ENCODE data around the gene HIVEP3.
"Not testable (repeated sequence)": the region's sequence is repeated elsewhere in the genome, so short reads cannot be mapped to it uniquely, and the experiment has no call there.

Gene HIVEP3

DNA sequence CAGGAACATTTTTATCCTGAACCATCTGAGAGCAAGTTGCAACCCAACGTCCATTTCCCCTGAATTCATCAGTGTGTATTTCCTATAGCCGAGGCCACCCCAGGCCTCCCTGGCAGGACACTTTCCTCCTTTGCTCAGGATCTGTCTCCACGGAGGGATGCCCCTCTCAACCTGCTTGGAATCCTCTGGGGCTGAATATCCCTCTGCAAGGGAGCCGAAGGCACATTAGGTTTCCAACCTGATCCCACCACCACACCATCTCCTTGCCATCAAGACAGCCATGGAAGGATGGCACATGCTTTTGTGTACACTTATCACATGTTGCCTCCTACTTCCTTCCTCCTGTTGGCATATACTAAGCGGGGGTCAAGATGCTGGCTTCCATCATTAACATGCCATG is 359.4 kb downstream of the HIVEP3 start:
- no peak overlapping the region for H3K9ac ChIP-seq (ENCODE audit: low read length)
- H3K36me3 ChIP-seq (ENCODE audit: insufficient read depth, low read length): 0 out of 2 replicates have a peak, but pooled peaks cover 13% of the 10 kb centered on the region
- H3K9me3 ChIP-seq (ENCODE audit: low read length): peaks cover 9% of the 10 kb centered on the region
- H3K9me2 ChIP-seq (ENCODE audit: low read depth, low read length): no peaks in the 10 kb centered on the region
- H2AFZ ChIP-seq (ENCODE audit: low read length): no peak overlapping the region
- H4K20me1 ChIP-seq (ENCODE audit: insufficient read depth, low read length): no peaks in the 10 kb centered on the region
- no peak overlapping the region for H3K4me3 ChIP-seq (ENCODE audit: low read depth, low read length, poor library complexity, severe bottlenecking)
- no peaks in the 10 kb centered on the region for H3F3A ChIP-seq (ENCODE audit: insufficient read depth, low read length)
- TF ChIP-seq EZH2 (IDR thresholded peaks at IDR 0.05; ENCODE audit: borderline replicate concordance, low read length): no peak
- TF ChIP-seq, protein P1, sequence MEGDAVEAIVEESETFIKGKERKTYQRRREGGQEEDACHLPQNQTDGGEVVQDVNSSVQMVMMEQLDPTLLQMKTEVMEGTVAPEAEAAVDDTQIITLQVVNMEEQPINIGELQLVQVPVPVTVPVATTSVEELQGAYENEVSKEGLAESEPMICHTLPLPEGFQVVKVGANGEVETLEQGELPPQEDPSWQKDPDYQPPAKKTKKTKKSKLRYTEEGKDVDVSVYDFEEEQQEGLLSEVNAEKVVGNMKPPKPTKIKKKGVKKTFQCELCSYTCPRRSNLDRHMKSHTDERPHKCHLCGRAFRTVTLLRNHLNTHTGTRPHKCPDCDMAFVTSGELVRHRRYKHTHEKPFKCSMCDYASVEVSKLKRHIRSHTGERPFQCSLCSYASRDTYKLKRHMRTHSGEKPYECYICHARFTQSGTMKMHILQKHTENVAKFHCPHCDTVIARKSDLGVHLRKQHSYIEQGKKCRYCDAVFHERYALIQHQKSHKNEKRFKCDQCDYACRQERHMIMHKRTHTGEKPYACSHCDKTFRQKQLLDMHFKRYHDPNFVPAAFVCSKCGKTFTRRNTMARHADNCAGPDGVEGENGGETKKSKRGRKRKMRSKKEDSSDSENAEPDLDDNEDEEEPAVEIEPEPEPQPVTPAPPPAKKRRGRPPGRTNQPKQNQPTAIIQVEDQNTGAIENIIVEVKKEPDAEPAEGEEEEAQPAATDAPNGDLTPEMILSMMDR (IDR thresholded peaks at IDR 0.05; ENCODE audit: low read length): no peak
- no peaks in the 10 kb centered on the region for H3K4me1 ChIP-seq (ENCODE audit: insufficient read depth, low read length, severe bottlenecking)
- H3K27me3 ChIP-seq (ENCODE audit: insufficient read depth, low read length): no peaks in the 10 kb centered on the region
- H3K4me2 ChIP-seq (ENCODE audit: low read length): no peak overlapping the region
- H3K27ac ChIP-seq (ENCODE audit: low read depth, low read length, poor library complexity, severe bottlenecking): no peak overlapping the region
- no peaks in the 10 kb centered on the region for H3K79me2 ChIP-seq (ENCODE audit: insufficient read depth, low read length)

DNA sequence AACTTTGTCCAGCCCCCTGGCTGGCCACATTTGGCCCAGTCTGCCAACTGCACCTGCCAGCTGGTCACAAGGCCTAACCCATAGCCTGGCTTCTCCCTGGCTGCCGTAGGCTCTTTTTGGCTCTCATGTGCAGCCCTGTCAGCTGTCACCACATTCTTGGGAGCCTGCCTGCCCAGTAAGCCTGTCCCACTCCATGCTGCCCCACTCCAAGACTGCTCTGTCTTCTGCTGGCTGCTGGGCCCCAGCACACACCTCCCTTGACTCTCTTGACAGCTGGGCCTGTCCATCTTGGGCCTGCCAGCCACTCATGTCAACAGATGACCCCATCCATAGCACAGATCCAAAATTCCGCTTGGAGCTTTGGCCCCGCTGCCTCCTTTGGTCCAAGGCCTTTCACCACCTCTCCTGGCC is 360.0 kb downstream of the HIVEP3 start:
- TF ChIP-seq, protein P1 (IDR thresholded peaks at IDR 0.05; ENCODE audit: low read length): no peak
- no peak for TF ChIP-seq EZH2 (IDR thresholded peaks at IDR 0.05; ENCODE audit: borderline replicate concordance, low read length)
- no peaks in the 10 kb centered on the region for H3K79me2 ChIP-seq (ENCODE audit: insufficient read depth, low read length)
- no peak overlapping the region for H3K9ac ChIP-seq (ENCODE audit: low read length)
- no peaks in the 10 kb centered on the region for H3K4me1 ChIP-seq (ENCODE audit: insufficient read depth, low read length, severe bottlenecking)
- H3K4me3 ChIP-seq (ENCODE audit: low read depth, low read length, poor library complexity, severe bottlenecking): no peak overlapping the region
- H3K36me3 ChIP-seq (ENCODE audit: insufficient read depth, low read length): 0 out of 2 replicates have a peak, but pooled peaks cover 13% of the 10 kb centered on the region
- no peak overlapping the region for H2AFZ ChIP-seq (ENCODE audit: low read length)
- H3K4me2 ChIP-seq (ENCODE audit: low read length): no peak overlapping the region
- H3F3A ChIP-seq (ENCODE audit: insufficient read depth, low read length): no peaks in the 10 kb centered on the region
- no peaks in the 10 kb centered on the region for H4K20me1 ChIP-seq (ENCODE audit: insufficient read depth, low read length)
- no peaks in the 10 kb centered on the region for H3K27me3 ChIP-seq (ENCODE audit: insufficient read depth, low read length)
- H3K27ac ChIP-seq (ENCODE audit: low read depth, low read length, poor library complexity, severe bottlenecking): no peak overlapping the region
- H3K9me2 ChIP-seq (ENCODE audit: low read depth, low read length): no peaks in the 10 kb centered on the region
- H3K9me3 ChIP-seq (ENCODE audit: low read length): peaks cover 9% of the 10 kb centered on the region

DNA sequence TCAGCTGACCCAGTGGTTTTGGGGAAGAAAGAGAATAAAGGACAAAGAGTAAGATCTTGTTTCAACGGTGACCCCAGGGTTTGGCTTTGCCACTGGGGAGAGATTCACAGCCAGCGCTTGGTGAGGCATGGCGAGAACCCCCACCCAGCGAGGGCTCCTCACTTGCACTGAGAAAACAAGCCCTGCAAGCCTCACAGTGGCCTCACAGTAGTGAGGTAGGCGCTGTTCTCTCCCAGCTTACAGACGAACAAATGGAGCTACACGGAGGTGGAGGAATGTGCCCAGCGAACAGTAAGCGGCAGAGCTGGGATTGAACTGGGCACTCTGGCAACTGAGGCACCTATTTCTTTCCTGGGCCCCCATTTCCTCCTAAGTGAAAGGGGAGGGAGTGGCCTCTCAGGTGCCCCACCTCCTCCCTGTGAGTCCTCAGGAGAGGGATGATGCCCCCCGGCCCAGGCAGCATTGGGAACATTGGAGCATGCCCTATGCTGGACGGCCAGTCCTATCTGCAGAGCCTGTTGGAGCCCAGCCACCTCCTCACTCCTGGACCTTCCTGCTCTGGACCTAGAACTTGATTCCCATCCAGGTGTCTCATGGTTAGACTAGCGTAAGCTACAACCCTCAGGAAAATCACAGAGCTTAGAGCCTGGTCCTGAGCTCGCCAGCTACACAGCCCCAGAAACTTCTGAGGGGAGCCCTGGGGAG is 360.8 kb downstream of the HIVEP3 start:
- H3K4me2 ChIP-seq (ENCODE audit: low read length): no peak overlapping the region
- H3K27me3 ChIP-seq (ENCODE audit: insufficient read depth, low read length): no peaks in the 10 kb centered on the region
- TF ChIP-seq EZH2 (IDR thresholded peaks at IDR 0.05; ENCODE audit: borderline replicate concordance, low read length): no peak
- TF ChIP-seq, protein P1 (IDR thresholded peaks at IDR 0.05; ENCODE audit: low read length): no peak
- H4K20me1 ChIP-seq (ENCODE audit: insufficient read depth, low read length): no peaks in the 10 kb centered on the region
- H3F3A ChIP-seq (ENCODE audit: insufficient read depth, low read length): no peaks in the 10 kb centered on the region
- no peaks in the 10 kb centered on the region for H3K9me2 ChIP-seq (ENCODE audit: low read depth, low read length)
- H3K4me3 ChIP-seq (ENCODE audit: low read depth, low read length, poor library complexity, severe bottlenecking): no peak overlapping the region
- no peak overlapping the region for H2AFZ ChIP-seq (ENCODE audit: low read length)
- H3K4me1 ChIP-seq (ENCODE audit: insufficient read depth, low read length, severe bottlenecking): no peaks in the 10 kb centered on the region
- peaks cover 9% of the 10 kb centered on the region for H3K9me3 ChIP-seq (ENCODE audit: low read length)
- 0 out of 2 replicates have a peak, but pooled peaks cover 13% of the 10 kb centered on the region for H3K36me3 ChIP-seq (ENCODE audit: insufficient read depth, low read length)
- H3K79me2 ChIP-seq (ENCODE audit: insufficient read depth, low read length): no peaks in the 10 kb centered on the region
- H3K27ac ChIP-seq (ENCODE audit: low read depth, low read length, poor library complexity, severe bottlenecking): no peak overlapping the region
- H3K9ac ChIP-seq (ENCODE audit: low read length): no peak overlapping the region

DNA sequence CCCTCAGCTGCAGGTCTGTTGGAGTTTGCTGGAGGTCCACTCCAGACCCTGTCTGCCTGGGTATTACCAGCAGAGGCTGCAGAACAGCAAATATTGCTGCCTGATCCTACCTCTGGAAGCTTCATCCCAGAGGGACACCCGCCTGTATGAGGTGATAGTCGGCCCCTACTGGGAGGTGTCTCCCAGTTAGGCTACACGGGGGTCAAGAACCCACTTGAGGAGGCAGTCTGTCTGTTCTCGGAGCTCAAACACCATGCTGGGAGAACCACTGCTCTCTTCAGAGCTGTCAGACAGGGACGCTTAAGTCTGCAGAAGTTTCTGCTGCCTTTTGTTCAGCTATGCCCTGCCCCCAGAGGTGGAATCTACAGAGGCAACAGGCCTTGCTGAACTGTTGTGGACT is 364.0 kb downstream of the HIVEP3 start:
- not testable (repeated sequence) for H3F3A ChIP-seq (ENCODE audit: insufficient read depth, low read length); H3K9ac ChIP-seq (ENCODE audit: low read length); H3K9me2 ChIP-seq (ENCODE audit: low read depth, low read length); H3K27me3 ChIP-seq (ENCODE audit: insufficient read depth, low read length); H4K20me1 ChIP-seq (ENCODE audit: insufficient read depth, low read length); H3K79me2 ChIP-seq (ENCODE audit: insufficient read depth, low read length); H3K4me3 ChIP-seq (ENCODE audit: low read depth, low read length, poor library complexity, severe bottlenecking); H3K9me3 ChIP-seq (ENCODE audit: low read length); H3K27ac ChIP-seq (ENCODE audit: low read depth, low read length, poor library complexity, severe bottlenecking); H3K4me2 ChIP-seq (ENCODE audit: low read length); H2AFZ ChIP-seq (ENCODE audit: low read length); H3K4me1 ChIP-seq (ENCODE audit: insufficient read depth, low read length, severe bottlenecking)
- 0 out of 2 replicates have a peak, but pooled peaks cover 13% of the 10 kb centered on the region for H3K36me3 ChIP-seq (ENCODE audit: insufficient read depth, low read length)

Measured in OCI-LY1 (cell line).